Mononuclear cell (primary cell): Measurements from ENCODE around the gene SLITRK1. TPM values are rescaled to one million over a fixed set of nuclear protein-coding genes. Genes with fewer than 3 reads are reported as not detected.

ENCODE experiments used
- H3K27me3 ChIP-seq: 2 replicates; pipeline ENCODE4 v1.6.0; 2011; ENCODE audit warnings: low read length, control low read depth; ENCODE audit not compliant: insufficient read depth
- H3K4me1 ChIP-seq: 2 replicates; pipeline ENCODE4 v1.5.1; 2011; ENCODE audit warnings: mild to moderate bottlenecking, low read length, control low read depth; ENCODE audit not compliant: insufficient read depth
- H3K4me3 ChIP-seq: 2 replicates; pipeline ENCODE4 v1.5.1; 2011; ENCODE audit warnings: mild to moderate bottlenecking, low read length, moderate library complexity
- H3K9me3 ChIP-seq: 2 replicates; pipeline ENCODE4 v1.5.1; 2011; ENCODE audit warnings: low read depth, mild to moderate bottlenecking, control low read depth, low read length
- total RNA-seq: library from RNA; depleted of rRNA; stranded (reverse); fragments of >200 nt; gene quantifications from one replicate; pipeline ENCODE4 v1.2.3, GENCODE V29; 2012

SLITRK1 gene, protein sequence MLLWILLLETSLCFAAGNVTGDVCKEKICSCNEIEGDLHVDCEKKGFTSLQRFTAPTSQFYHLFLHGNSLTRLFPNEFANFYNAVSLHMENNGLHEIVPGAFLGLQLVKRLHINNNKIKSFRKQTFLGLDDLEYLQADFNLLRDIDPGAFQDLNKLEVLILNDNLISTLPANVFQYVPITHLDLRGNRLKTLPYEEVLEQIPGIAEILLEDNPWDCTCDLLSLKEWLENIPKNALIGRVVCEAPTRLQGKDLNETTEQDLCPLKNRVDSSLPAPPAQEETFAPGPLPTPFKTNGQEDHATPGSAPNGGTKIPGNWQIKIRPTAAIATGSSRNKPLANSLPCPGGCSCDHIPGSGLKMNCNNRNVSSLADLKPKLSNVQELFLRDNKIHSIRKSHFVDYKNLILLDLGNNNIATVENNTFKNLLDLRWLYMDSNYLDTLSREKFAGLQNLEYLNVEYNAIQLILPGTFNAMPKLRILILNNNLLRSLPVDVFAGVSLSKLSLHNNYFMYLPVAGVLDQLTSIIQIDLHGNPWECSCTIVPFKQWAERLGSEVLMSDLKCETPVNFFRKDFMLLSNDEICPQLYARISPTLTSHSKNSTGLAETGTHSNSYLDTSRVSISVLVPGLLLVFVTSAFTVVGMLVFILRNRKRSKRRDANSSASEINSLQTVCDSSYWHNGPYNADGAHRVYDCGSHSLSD
- total RNA-seq: not detected

DNA sequence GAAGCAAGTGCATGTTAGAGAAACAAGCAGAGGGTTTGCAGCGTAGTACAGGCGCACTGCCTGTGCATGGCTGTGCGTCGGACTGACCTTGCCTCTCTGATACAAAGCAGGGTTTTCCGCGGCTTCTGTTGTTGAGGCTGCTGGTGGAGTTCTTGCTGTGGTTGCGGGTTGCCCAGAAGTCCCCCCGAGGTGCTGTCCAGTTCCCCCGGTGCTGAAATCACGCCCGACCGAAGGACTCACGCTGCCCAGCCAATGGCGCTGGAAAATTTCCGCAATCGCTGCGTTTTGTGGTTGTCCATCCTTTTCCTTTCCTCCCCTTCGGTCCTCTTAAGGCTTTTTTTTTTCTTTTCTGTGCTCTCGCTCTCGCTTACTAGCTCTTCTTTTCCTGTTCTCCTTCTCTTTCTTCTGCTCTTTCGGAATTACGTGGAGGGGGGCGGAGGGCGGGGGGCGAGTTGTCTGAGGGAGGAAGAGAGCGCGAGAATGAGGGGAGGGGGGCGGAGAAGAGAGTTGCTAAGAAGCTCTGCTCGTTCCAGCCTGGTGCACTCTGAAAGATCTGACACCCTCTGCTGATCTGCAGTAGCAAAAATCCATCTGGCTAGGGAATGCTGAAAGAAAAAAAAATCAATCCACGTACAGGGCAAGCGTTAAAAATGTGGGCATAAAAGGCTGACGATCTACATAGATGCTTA is at the start of gene SLITRK1:
Gene SLITRK1 (minus strand): TSS at position 558 of the 689 bp plus-strand sequence. CDS start 967 bp downstream, outside the sequence.
- Histone ChIP-seq H3K27me3 (peaks cover 57% of the 10 kb centered on the region), H3K4me3 (no peak within 1 kb of the TSS), H3K9me3 (no peaks in the 10 kb centered on the region), H3K4me1 (no peaks in the 10 kb centered on the region)

DNA sequence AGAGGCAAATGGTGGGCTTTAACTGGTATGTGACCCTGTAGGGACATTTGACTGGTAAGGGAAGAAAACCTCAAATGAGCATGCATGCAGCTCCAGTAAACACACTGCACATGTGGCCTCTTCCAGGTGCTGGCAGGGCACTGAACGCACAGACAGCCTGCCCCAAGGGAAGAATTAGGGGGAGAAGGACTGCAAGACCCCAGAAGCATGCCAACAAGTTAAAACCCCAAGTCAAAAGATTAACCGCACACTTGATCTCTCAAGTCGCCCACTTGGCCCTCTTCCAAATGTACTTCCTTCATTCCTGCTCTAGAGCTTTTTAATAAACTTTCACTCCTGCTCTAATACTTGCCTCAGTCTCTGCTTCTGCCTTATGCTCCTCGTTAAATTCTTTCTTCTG is 46.9 kb upstream of the SLITRK1 start:
- no peaks in the 10 kb centered on the region for H3K4me1 ChIP-seq
- H3K9me3 ChIP-seq: no peaks in the 10 kb centered on the region
- no peaks in the 10 kb centered on the region for H3K27me3 ChIP-seq
- H3K4me3 ChIP-seq: no peak overlapping the region

DNA sequence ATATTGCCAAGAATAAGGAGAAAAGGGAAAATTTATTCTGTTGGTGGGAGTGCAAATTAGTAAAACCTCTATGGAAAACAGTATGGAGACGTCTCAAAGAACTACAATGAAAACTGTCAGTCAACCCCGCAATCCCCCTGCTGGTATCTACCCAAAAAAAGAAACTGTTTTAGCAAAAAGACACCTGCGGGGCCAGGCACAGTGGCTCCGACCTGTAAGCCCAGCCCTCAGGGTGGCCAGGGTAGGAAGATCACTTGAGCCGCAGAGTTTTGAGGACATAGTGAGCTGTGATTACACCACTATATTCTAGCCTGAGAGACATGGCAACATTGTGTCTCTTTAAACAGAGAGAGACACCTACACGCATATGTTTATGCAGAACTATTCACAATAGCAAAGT is 37.5 kb upstream of the SLITRK1 start:
- H3K4me3 ChIP-seq: no peak overlapping the region
- no peaks in the 10 kb centered on the region for H3K4me1 ChIP-seq
- H3K27me3 ChIP-seq: no peaks in the 10 kb centered on the region
- no peaks in the 10 kb centered on the region for H3K9me3 ChIP-seq

DNA sequence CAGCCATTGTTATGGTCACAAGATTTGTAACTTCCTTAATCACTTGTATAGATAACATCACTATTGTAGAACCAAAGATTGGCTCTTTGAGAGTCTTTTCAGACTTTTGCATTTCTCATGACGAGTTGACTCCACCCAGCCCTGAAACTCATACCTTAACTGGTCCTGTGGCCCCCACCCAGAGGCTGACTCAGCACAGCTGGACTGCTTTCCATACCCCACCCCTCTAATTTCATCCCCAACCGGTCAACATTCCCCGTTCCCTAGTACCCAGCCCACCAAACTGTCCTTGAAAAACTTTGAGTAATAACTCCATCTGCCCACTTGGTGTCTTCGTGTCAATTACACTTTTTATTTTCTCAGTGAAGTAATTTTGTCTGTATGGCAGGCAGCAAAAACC is 32.1 kb upstream of the SLITRK1 start:
- Histone ChIP-seq H3K27me3 (no peaks in the 10 kb centered on the region), H3K4me1 (no peaks in the 10 kb centered on the region), H3K9me3 (no peaks in the 10 kb centered on the region), H3K4me3 (no peak overlapping the region)

DNA sequence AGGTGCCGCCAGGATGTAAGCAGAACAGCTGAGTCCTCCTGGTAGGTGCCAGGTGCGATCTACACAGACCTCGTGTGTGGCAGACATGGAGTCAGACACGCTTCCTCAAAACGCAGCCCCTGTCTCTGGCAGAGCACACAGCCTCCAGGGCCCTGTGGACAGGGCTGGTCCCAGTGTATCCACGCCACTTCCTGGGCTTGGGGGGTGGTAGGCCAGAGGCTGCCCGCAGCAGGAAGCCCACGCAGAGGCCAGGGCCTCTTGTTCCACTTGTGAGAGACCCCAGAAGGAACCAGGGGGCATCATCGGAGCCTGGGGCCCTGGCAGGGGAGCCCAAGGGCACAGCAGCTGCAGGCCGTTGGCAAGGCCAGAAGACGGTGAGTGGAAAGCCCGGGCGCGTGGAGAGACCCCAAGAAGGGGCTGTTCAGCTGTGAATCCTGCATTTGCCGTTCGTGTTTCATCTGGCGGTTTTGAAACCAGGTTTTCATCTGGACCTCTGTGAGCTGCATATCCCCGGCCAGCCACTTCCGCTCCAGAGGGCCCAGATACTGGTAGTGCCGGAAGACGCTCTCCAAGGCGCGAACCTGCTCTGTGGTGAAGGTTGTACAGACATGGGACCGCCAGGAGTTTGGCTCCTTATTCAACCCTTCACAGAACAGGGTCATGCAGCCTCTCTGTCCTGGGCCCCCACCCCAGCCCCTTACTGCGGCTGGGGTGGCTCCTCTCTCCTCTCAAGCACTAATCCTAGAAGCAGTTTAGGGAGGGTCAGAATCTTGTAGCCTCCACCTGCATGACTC is 25.1 kb upstream of the SLITRK1 start:
- Histone ChIP-seq H3K4me1 (no peaks in the 10 kb centered on the region), H3K4me3 (no peak overlapping the region), H3K27me3 (no peaks in the 10 kb centered on the region), H3K9me3 (no peaks in the 10 kb centered on the region)

DNA sequence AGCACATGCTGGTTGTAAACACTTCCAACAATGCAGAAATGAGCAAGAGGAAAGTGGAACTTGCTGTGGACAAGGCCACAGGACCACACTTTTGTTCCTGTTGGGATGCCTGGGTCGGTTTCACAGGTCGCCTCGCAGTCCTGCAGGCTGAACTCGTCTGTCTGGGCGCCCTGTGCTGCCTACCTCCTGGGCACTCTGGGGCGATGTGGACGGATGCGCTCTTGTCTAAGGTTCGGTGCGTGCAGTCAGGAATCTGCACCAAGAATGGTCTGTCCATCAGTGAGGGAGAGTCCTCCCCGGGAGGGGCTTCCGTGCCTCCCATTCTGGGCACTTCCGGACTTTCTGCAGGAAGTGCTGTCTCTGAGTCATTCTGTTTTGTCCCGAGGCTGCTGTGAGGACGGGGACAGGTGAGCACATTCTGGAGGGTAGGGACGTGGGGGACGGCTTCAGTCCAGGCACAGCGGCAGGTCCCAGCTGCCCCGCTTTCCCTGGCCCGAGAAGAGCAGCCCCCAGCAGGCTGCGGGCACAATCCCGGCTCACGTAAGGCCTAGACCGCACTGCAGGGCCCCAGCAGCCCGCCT is 24.1 kb upstream of the SLITRK1 start:
- Histone ChIP-seq H3K4me1 (no peaks in the 10 kb centered on the region), H3K4me3 (no peak overlapping the region), H3K9me3 (no peaks in the 10 kb centered on the region), H3K27me3 (no peaks in the 10 kb centered on the region)

DNA sequence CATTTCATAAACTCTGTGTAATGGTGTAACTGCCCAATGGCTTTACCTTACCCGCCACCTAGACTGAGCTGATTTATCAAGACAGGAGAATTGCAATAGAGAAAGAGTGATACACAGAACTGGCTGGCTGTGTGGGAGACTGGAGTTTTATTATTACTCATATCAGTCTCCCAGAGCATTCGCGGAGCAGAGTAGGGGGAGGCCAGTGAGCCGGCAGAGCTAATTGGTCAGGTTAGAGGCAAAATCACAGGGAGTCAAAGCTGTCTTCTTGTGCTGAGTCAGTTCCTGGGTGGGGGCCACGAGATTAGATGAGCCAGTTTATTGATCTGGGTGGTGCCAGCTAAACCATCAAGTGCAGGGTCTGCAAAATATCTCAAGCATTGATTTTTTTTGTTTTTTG is 23.4 kb upstream of the SLITRK1 start:
- Histone ChIP-seq H3K9me3 (no peaks in the 10 kb centered on the region), H3K4me3 (no peak overlapping the region), H3K27me3 (no peaks in the 10 kb centered on the region), H3K4me1 (no peaks in the 10 kb centered on the region)

DNA sequence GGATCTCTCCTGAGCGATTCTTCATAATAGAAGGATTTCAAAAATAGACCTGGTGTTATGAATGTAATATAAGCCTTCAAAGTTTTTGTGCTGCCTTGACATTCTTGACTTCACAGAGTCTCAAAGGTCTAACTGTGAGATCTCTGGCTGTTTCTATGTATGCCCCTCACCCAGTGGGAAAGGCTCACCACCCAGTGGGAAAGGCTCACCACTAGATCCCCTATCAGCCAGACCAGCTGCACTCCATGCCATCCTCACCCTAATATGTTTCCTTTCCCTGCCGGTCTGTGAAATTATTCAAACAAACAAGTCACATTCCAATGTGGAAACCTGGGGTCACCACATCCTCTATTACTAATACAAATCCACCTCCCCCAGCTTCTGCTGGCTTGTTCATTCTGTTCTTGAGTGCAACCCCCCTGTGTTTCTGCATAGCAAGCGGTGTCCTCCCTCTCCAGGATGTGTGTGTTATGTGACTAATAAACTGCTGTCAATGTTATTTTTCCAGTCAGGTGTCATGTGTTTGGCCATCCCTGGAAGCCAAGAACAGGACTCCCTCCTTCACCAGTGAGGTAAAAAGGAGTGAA is 13.8 kb upstream of the SLITRK1 start:
- Histone ChIP-seq H3K27me3 (no peaks in the 10 kb centered on the region), H3K4me3 (no peak overlapping the region), H3K4me1 (no peaks in the 10 kb centered on the region), H3K9me3 (no peaks in the 10 kb centered on the region)

DNA sequence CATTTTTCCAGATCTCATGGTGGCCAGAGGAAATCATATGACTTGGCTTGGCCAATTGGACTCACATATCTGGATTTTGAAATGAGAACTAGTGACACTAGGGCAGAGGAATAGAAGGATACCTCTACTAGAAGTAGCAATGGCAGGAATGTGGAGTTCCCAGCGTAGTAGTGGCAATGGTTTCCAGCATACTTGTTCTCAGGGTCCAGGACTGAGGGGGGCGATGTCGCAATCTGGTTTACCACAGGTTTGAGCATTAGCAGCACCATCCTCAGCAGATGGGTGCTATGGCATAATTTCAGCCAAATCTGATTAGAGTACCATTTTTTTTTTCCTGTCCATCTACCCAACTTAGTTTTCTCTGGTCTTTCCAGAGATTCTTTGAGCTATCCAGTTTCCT is 8.1 kb upstream of the SLITRK1 start:
- no peaks in the 10 kb centered on the region for H3K9me3 ChIP-seq
- H3K27me3 ChIP-seq: no peaks in the 10 kb centered on the region
- no peaks in the 10 kb centered on the region for H3K4me1 ChIP-seq
- H3K4me3 ChIP-seq: no peak overlapping the region

DNA sequence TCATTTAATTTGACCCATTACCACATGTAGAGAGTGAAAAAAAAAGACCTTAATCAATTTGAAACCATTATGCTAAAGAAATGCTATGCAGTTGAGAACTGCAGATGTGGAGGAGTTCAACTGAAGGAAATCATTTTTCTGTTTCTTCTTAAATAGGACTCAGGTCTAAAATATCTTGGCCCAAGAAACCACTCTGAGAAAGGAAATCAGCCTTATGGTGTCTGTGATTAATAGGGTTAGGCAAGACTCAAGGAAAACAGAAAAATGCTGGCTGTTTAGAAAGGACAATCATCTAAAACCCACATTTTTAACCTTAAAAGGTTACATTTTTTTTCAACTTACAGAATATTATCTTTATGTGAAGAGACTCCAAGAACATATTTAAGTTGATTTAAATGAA is 1.9 kb upstream of the SLITRK1 start:
- no peaks in the 10 kb centered on the region for H3K9me3 ChIP-seq
- no peaks in the 10 kb centered on the region for H3K4me1 ChIP-seq
- peaks cover 47% of the 10 kb centered on the region for H3K27me3 ChIP-seq
- H3K4me3 ChIP-seq: no peak overlapping the region

DNA sequence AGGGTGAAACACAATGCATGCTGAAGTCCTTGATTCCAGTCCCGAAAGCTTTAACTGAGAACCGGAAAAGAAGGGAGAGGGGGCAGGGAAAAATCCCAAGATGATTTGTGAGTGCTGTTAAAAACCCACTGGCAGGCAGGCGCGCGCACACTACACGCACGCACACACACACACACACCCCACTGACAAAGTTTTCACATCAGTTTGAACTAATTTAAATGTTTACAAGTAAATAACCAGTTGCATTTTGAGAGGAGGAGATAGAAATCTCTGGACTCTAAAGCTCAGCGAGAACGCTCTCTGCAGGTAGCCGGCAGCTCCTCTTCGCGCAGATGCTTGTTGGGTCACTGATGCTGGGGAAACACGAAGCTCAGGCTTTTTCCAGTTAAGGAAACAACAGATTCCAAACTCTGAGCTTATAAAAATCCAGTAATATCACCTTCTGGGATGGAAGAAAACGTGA is 818 bp upstream of the SLITRK1 start:
- Histone ChIP-seq H3K27me3 (peaks cover 56% of the 10 kb centered on the region), H3K4me1 (no peaks in the 10 kb centered on the region), H3K4me3 (no peak overlapping the region), H3K9me3 (no peaks in the 10 kb centered on the region)

DNA sequence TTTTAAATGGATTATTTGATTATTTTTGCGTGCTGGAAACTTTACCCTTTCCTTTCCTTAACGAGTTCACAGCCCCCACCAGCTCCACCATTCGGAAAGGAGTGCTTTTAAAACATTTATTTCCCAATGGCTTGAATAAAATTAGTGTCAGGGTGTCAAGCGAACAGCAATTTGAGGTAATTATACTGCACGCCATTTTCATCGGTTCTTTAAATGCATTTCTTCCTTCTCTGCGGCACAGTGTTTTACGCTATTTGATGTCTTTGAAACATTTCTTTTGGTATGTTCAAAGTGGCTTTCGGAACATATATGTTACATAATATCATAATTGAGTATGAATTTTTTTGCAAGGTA is 309 bp upstream of the SLITRK1 start:
- H3K4me3 ChIP-seq: no peak overlapping the region
- H3K9me3 ChIP-seq: no peaks in the 10 kb centered on the region
- H3K4me1 ChIP-seq: no peaks in the 10 kb centered on the region
- H3K27me3 ChIP-seq: peaks cover 57% of the 10 kb centered on the region

DNA sequence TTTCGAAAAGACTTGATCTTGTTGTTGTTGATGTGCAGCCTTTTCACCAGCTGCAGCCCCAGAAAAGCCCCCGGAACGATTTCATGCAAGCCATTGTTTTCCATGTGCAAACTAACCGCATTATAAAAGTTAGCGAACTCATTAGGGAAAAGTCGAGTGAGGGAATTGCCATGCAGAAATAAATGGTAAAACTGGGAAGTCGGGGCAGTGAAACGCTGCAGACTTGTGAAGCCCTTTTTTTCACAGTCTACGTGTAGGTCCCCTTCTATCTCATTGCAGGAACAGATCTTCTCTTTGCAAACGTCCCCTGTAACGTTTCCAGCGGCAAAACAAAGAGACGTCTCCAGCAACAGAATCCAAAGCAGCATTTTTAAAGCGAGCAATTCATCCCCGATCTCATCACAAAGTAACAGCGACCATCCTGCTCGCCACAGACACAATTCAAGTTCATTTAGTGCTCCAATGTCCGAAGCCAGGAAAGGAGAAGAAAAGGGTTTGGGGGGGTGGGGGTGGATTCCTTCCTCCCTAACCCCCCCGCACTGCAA is 1.1 kb downstream of the SLITRK1 start:
- H3K4me3 ChIP-seq: no peak overlapping the region
- no peaks in the 10 kb centered on the region for H3K9me3 ChIP-seq
- H3K4me1 ChIP-seq: no peaks in the 10 kb centered on the region
- H3K27me3 ChIP-seq: peaks cover 57% of the 10 kb centered on the region
